AG20443 (cell line): ENCODE data around the gene CUTA.
A peak's percentile ranks its signal among the peaks of the same experiment; 100 is the strongest.

Experiments
- DNase-seq: peaks from one replicate; pipeline ENCODE4 v3.0.0; 2012; ENCODE audit warnings: low spot score, mixed read lengths

CUTA gene

DNA sequence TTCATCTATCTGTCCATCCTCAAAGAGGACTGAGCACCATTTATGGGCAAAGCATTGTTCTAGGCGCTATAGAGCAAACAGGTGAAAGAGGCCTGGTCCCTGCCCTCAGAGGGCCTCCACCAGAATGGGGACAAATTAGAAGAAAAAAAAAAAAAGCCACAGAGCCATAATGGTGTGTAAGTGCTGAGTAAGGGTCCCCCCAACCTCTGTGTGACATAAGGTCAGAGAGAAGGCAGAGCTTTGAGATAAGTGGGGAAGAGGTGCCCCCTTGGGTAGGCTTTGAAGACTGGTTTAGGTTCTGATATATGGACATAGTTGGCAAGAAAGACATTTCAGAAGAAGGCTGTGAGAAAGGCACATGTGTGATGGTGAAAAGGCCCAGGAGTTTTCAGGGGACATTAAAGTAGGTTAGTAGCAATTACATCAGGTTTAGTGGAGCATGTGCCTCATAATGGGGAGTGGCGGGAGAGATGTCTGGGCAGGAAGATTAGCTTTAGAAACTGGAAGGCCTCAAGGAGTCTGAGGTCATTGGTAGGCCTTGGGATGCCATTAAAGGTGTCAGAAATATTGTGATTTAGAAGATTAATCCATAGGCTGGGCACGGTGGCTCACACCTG is 21.2 kb upstream of the CUTA start:
- no peak for DNase-seq

DNA sequence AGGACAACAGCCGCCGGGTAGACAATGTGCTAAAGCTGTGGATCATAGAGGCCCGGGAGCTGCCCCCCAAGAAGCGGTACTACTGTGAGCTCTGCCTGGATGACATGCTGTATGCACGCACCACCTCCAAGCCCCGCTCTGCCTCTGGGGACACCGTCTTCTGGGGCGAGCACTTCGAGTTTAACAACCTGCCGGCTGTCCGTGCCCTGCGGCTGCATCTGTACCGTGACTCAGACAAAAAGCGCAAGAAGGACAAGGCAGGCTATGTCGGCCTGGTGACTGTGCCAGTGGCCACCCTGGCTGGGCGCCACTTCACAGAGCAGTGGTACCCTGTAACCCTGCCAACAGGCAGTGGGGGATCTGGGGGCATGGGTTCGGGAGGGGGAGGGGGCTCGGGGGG is 19.8 kb upstream of the CUTA start:
- DNase-seq = no peak

DNA sequence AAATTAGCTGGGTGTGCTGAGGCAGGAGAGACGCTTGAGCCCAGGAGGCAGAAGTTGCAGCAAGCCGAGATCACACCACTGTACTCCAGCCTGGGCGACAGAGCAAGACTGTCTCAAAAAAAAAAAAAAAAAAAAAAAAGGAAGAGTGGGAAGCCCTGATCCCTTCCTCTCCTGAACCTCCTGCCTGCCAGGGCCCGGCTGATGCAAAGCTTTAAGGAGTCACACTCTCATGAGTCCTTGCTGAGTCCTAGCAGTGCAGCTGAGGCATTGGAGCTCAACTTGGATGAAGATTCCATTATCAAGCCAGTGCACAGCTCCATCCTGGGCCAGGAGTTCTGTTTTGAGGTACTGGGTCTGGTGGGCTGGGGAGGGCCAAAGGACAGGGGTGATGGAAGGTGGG is 17.1 kb upstream of the CUTA start:
- DNase-seq = no peak

DNA sequence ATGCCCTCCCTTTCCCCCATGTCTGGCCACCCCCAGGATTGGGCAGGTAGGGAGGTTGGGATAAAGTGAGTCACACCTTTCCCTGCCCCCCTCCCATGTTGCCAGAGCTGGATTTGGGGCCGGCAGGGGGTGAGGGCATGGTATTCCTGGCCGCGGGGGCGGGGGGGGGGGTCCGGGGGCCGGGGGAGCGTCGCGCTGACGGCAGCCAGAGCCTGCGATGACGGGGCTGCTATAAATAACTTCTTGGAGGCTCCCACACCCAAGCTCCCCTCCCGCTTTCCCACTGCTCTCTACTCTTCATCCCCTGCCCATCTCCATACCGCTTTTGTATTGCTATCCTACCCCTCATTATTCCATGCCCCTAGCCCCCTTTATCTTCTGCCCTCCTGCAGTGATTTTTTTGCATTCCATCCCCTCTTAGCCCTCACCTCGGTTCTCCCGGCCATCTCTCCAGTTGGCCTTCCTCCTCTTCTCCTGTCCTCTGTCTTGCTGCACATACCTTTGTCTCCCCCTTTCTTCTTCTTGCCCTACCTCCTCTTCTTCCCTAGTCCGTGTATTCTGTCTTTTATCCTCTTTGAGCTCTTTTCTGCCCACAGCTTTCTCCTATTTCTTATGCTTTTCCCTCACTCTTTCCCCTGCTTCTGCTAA is 15.8 kb upstream of the CUTA start:
- DNase-seq = peak; percentile 18

DNA sequence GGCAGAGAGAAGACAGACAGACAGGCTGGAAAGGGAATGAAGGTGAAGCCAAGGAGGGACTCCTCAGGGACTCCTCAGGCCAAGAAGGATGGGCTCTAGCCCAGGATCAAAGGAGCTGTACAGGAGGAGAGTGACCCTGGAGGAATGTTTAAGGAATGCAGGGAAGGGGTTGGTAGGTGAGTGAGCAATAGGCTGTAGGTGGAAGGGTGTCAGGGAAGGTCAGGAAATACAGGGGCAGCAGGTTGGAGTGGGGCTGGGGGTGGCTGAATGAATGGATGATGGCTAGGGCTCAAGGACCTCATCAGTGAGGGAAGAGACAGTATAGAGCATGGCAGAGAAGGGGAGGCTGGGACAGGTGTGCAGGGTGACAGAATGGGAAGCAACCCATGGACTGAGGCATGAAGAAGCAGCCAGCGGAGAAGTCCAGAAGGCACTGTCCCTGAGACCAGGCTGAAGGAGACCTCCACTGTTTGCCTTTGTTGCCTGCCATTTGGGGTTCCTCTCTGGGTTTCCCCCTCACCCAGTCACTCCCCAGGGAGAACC is 15.2 kb upstream of the CUTA start:
- no peak for DNase-seq

DNA sequence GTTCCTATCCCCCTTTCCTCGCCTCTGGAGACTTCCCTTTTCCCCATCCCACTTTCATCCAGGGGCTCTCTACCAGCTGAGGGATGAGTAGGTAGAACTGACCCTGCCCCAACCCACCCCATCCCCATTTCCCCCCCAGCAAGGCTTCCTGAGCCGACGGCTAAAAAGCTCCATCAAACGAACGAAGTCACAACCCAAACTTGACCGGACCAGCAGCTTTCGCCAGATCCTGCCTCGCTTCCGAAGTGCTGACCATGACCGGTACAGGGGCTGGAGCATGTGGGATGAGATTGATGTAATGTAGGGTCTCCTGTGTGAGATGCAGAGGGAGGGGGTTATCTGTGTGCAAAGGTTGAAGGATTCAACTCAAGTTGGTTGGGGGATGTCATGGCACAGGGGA is 14.6 kb upstream of the CUTA start:
- DNase-seq = peak; percentile 4

DNA sequence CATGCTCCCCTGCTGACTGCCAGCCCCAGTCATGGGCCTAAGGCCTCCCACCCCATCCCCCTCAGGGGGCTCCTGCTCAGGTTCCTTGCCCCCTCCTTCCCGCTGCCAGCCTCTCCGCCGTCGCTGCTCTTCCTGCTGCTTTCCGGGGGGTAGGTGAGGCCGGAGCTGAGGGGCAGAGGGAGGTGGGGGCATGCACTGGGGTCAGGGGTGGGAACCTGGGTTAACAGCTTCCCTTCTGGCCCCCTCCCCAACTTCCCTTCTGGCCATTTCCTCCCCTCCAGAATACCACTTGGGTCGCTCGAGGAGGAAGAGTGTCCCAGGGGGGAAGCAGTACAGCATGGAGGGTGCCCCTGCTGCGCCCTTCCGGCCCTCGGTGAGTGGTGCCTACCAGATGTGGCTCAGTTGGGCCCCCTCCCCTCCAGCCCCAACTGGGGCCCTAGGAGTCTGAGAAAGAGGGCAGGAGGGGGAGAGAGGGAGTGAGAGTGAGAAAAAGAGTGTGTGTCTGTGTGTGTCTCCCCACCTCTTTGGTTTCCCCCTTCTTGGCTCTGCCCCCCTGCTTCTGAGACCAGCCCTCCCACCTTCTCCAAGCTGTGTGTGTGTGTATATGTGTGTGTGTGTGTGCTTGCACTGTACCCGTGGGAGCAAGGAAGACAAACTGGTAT is 14.1 kb upstream of the CUTA start:
- DNase-seq = peak; percentile 4

DNA sequence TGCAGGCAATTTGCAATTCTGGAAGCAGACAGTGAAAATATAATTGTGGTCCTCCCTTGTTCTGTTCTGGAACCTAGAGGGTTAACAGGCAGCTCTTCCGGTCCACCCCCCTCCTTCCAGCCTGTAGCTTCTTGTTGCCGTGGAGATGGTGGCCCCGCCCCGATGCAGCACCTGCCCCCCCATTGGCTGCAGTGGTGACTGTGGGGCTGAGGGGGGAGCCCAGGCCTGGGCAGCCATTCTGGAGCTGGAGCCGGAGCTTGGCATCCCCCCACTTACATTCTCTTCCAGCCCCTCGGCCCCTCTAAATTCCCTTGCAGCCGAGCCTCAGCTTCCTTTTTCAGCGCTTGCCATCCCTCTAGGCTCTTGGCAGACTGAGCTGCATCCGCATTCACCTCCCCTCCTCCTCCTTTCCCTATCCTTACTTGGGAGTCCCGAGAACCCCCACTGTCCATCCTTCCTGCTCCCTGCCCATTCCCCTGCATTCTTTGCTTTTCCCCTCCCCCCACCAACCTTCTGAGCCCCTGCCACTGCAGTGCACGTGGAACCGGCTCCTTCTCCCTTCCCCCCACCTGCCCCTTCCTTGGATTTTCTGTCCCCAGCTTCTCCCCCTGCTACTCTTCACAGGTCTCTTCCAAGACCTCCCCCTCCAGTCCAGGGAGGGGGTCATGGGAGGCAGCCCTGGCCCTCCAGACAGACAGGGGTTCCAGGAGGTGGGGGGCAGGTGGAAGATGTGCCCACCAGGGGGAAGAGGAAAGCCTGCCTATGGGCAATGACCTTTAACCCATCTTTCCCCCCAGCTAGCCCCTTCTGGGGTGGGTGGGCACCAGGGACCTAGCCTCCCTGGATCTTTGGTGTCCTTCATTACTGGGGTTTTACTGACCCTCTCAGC is 13.3 kb upstream of the CUTA start:
- DNase-seq = peak; percentile 76

DNA sequence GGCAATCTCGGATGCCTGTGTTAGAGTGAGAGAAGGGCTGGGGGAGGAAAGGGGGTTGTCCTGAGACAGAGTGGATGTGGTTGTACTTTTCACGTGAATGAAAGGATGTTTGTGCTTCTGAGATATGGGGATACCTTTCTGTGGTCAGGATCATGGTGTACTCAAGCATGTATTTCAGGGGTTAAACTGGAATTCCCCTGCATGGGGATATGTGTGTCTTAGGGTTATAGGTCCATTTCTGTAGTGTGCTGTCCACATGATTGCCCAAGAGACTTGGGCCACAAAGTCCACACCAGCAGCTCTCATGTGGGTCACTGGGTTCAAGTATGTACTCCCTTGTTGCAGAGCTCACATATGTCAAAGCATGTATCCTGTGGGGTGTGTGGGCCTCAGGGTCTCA is 12.4 kb upstream of the CUTA start:
- no peak for DNase-seq

DNA sequence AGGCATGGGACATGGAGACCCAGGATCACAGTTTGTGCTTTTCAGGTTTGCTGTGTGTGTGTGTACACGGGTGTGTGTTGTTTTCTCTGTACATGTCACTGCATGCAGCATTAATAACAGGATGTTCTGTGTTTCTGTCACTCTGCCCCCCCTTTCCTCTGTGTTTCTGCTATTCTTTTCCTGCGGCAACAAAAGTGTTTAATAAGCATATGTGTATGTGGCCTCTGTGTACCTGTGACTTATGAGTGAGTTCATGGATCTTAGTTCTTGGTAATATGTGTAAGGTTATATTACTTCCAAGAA is 11.8 kb upstream of the CUTA start:
- no peak for DNase-seq

DNA sequence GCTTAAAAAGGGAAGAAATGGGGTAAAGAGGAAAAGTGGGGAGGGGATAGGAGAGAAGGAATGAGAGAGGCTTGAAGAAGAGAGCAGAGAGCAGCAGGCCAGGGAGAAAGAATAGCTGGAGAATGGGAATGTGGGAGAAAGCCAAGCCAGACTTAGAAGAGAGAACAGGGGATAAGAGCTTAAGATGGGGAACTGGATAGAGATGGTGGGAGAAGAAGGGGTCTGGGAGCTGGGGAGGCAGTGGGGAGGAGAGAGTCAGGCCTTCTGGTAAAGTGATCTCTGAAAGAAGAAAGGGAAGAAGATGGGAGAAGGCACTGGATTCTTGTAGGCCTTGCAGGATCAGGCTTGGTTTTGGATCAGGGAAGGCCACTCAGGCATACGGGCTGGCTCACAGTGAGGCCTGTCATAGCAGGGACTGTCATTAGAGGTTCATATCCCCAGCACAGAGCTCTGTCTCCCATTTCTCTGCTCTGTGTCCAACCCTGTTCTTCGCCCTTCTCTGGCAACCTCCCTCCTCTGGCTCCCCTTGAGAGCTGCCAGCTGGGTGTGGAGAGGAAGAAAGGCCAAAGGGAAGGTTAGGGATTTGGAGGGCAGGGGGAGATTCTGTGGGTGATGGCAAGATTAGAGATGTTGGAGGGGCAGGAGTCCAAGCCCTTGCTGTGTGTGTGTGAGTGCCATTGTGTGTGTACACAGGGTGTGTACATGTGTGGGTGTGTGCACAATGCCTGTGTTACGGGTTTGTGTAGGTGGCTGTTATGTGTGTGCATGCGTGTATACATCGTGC is 11.3 kb upstream of the CUTA start:
- no peak for DNase-seq

DNA sequence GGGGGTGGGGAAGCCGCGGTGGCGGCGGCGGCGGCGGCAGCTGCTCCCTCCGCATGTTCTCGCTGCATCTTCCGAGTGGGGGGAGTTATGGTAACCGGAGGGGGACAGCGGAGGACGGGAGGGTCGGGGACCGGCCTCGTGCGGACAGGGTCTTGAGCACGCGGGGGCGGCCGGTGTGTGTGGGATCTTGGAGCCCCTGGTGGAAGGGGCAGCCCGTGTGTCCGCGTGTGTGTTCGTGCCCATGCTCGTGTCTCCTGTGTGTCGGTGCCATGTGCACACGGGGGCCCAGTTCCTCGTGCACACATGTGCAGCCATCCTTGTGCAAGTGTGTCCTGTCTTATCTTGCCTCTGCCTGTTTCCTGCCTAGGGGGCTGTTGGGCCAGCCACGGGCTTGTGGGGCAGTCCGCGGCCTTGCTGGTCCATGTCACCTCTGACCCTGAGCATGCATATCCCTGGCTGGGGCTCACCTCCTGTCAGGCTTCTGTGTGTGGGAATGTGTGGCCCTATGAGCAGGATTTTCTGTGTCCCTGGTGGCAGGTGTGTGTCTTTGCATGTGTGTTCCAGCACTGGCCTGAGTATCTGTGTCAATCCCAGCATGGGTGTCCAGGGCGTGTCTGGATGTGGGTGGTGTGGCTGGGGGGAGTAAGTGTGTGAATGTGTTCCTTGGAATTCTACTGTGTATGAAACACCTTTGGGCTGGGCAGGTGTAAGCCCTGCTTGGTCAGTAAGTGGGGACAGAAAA is 10.5 kb upstream of the CUTA start:
- peak; percentile 53 for DNase-seq

DNA sequence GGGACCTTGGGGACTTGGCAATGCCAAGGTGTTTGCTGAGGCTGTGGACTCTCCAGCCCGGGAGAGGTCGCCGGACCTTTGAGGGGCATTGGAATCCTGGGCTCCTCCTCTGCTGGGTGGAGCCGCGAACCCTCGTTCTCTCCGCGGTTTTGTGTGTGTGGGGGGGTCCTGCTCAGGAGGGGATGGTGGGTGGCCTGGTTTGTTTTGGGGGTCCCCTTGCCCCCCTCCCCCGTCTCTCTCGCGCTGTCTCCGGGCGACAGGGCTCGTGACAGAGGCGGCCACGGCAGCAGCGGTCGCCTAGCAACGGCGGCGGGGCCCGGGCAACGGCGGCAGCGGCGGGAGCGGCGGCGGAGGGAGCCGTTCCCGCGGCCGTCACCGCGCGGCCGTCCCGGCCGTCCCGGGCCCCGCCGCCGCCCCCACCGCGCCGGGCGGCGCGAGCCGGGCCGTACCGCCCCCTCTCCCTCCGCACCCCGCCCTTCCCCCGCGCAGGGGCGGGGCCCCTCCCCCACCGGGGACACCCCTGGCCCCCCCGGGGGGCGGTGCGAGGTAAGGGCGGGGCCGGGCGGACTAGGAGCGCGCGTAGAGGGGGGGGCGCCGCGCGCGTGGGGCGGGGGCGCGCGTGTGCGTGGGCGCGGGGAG is 9.8 kb upstream of the CUTA start:
- DNase-seq = peak; percentile 80

DNA sequence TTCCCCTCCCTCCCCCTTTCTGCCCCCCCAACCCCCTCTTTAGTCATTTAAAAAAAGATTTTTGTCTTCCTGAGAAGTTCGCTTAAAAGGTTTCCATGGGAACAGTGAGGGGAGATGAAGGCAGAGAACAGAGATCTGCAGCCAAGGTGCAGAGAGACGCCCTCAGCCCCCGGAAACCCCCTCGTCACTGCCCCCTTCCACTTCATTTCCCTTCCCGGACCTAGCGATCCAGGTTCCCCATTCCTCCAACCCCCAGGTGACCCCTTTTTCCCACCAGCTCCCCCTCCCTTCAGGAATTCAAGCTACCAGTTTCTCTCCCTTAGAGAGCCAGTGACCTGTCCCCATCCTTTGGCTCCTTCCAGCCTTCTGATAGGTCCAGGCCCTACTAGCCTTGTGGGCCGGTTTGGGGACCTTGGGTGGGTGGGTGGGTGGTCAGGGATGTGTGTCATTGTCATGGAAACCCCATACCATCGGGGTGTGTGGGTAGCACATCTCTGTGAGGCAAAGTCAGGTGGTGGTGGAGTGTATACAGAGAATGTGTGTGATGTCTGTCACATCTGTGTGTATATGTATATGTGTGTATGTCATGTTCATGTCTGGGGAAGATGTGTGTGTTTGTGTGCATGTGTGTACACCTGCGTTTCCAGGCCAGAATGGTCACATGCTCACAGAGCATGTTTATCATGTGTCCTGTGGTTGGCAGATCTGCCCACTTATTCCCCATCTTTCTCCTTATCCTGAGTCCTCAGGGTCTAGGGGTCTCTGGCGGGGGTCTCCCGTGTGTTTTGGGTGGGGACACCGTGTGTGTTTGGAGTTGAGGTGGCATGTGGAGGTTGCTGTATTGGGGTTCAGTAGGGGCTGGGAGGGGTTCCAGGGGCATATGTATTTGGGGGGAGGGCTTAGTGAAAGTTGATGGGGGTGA is 8.9 kb upstream of the CUTA start:
- DNase-seq = no peak

DNA sequence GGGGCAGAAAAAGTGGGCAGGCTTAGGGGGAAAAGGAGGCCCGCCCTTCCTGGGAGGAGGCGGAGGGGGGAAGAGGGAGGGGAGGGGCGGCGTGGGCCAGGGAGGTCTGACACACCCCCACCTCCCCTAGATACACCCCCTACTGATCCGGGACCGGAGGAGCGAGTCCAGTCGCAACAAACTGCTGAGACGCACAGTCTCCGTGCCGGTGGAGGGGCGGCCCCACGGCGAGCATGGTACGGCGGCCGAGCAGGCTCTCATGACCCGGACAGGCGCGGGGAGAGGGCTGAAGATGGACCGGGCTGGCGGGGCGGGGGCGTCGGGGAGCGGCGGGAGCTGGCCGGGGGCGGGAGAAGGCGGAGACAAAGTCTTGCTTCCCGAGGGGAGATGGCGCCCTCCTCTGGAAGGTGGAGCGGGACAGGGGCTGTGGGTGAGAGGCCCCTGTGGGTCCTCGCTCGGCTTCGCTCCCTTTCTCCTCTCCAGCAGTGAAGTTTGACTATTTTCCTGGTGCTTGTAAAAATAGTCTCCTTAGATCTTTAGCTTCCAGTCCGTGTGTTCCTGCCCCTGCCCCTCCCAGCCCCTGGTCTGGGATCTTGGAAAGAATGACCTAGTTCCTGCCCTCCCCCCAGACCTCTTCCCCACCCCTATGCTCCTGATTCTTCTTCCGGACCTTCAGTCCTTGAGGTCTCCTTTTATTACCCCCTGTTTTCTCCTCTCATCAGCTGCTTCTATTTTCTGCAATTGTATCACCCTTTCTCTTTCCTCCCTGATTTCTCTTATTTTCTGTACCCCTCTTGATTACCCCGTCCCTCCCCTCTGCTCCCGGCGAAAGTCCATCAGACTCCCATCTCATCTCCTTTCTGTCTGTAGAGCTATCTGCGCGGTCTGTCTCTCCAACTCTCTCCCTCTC is 8.0 kb upstream of the CUTA start:
- peak; percentile 86 for DNase-seq

DNA sequence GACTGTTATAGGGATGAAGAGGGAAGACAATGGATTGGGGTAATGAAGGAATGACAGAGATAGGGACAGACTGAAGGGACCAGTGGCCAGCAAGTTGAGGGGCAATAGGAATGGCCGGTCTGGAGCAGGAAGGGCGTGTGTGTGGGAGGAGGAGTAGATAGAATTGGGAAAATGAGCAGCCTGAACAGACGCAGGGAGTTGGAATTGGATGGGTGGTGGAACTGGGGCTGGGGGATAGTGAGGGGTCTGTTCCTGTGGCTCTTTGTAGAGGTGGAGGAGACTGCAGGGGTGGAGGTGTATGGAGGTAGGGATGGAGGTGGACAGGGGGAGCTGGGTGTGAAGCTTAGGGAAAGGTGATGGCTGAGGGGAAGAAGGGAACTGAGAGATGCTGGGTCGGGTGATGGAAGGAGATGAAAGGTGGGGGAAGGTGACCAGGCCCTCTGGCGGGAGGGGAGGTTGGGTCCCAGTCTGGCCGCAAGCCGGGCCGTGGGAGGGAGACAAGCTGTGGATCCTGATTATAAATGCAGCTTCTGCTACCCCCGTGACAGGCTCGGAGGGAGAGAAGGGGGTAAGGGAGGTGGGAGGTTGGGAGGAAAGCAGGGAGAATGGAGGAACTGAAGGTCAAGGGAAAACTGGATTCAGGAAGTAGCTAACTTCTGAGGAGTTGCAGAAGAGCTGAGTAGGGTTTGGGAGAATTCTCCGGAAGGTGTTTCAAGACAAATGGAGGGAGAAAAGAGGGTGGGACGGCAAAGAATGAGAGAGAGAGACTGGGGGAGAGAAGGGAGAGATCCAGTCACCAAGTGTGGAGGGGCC is 7.2 kb upstream of the CUTA start:
- no peak for DNase-seq

DNA sequence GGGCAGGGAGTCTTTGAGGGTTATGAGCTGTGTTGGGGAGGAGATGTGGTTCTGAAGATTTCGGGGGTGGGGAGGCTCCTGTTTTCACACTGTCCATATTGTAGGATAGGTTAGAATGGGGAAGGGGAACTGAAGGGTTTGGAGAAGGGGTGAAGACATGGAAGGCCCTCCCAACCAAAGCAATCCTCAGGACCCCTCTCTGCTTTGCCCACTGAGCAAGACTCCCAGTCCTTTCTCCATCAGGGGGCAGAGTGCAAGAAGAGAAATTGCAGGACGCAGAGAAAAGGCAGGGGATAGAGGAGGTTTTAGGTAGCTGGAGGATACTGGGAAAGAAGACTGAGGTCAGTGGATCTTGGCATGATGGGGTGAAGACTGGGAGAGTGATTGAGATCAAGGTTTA is 5.9 kb upstream of the CUTA start:
- DNase-seq = no peak

DNA sequence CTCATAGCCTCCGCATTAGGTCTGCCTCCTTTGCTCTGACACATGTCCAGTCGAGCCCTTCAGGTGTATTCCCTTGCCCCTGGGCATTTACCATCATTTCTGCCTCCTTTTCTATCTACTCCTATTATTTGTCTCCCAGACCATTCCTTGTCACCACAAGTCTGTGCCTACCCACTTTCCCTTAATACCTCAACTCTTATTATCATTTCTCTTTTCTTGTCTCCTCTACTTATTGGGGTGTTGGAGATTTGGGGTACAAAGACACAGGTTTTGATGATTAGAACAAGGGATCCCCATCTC is 3.4 kb upstream of the CUTA start:
- DNase-seq = no peak
